ENCODE measurements around the gene MSANTD3.

The MSANTD3 gene

DNA sequence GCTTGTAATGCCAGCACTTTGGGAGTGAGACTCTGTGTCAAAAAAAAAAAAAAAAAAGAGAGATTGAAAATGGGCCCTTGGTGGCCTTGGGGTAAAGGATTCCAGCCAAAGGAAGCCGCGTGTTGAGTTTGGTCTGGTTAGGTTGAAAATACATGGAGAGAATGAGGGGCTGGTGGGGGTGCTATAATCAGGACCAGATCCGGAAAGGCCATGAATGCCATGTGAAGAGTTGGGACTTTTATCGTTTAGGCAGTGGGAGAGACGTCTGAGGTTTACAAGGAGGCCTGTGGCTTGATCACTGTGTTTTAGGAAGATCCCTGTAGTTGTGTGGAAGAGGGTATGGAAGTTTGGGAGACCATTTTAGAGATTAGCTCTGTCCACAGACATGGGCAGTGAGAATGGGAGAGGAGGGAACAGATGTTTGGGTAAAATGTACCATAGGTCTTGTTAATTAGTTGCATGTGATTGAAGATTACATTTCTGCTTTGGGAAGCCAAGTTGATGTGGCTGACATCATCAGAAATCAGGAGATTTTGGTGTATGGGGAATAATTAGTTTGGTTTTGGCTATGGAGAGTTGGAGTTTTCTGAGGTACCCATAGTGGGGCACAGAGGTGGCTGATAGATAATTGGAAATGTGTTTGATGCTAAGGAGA lies 3.5 kb downstream of the MSANTD3 start:
- no peaks in the 10 kb centered on the region for H3K36me3 ChIP-seq (replicated peaks; ENCODE audit: insufficient read depth, low read length)
- H3K4me3 ChIP-seq (ENCODE audit: low read length) = no peak overlapping the region
- H3K79me2 ChIP-seq (ENCODE audit: low read length) = peaks cover 40% of the 10 kb centered on the region
- peaks cover 6% of the 10 kb centered on the region; the same call in 1 of the 2 replicates for H3F3A ChIP-seq (ENCODE audit: insufficient read depth, low read length)
- DNase-seq = no peak
- H4K20me1 ChIP-seq (ENCODE audit: insufficient read depth, low read length) = no peaks in the 10 kb centered on the region
- no peak overlapping the region for H3K9ac ChIP-seq (ENCODE audit: low read length)
- no peaks in the 10 kb centered on the region for H3K27me3 ChIP-seq (replicated peaks; ENCODE audit: insufficient read depth, low read length)
- TF ChIP-seq EZH2 (optimal IDR thresholded peaks at IDR 0.05; ENCODE audit: low read depth, low read length) (no peak), EZH2phosphoT487 (IDR thresholded peaks at IDR 0.05; ENCODE audit: low read length) (no peak)
- TF ChIP-seq, protein P1, sequence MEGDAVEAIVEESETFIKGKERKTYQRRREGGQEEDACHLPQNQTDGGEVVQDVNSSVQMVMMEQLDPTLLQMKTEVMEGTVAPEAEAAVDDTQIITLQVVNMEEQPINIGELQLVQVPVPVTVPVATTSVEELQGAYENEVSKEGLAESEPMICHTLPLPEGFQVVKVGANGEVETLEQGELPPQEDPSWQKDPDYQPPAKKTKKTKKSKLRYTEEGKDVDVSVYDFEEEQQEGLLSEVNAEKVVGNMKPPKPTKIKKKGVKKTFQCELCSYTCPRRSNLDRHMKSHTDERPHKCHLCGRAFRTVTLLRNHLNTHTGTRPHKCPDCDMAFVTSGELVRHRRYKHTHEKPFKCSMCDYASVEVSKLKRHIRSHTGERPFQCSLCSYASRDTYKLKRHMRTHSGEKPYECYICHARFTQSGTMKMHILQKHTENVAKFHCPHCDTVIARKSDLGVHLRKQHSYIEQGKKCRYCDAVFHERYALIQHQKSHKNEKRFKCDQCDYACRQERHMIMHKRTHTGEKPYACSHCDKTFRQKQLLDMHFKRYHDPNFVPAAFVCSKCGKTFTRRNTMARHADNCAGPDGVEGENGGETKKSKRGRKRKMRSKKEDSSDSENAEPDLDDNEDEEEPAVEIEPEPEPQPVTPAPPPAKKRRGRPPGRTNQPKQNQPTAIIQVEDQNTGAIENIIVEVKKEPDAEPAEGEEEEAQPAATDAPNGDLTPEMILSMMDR (IDR thresholded peaks at IDR 0.05; ENCODE audit: low read length) = no peak
- H3K9me2 ChIP-seq (replicated peaks; ENCODE audit: insufficient read depth, low read length) = no peaks in the 10 kb centered on the region
- H3K4me2 ChIP-seq (ENCODE audit: low read depth, low read length) = no peak overlapping the region
- H3K9me3 ChIP-seq (replicated peaks; ENCODE audit: insufficient read depth, low read length) = no peaks in the 10 kb centered on the region
- H2AFZ ChIP-seq (ENCODE audit: low read length) = no peak overlapping the region
- H3K27ac ChIP-seq (ENCODE audit: low read length) = no peak overlapping the region
- peaks cover 6% of the 10 kb centered on the region for H3K4me1 ChIP-seq (ENCODE audit: low read length)

DNA sequence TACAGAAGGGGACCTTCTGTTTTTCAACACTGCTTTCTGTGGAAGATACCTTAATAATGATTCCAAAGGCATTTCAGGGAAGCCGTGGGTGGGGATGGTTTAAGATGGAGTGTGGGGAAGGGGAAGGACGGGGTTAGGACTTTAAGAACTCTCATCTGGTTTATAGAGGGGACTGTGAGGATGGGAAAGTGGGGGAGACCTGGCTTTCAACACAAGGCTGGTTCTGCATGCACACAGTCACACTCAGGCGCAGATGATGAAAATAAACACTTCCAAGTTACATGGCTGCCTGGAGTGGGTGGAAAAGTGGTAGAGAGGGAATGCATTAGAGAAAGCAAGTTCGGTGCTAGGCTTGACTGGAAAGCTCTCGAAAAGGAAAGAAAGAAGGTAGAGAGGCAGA lies 4.9 kb downstream of the MSANTD3 start:
- TF ChIP-seq, protein P1 (IDR thresholded peaks at IDR 0.05; ENCODE audit: low read length) = no peak
- TF ChIP-seq EZH2 (optimal IDR thresholded peaks at IDR 0.05; ENCODE audit: low read depth, low read length) (no peak), EZH2phosphoT487 (IDR thresholded peaks at IDR 0.05; ENCODE audit: low read length) (no peak)
- Histone ChIP-seq H3K27ac (ENCODE audit: low read length) (no peak overlapping the region), H3K4me1 (ENCODE audit: low read length) (peaks cover 6% of the 10 kb centered on the region), H3K9me3 (replicated peaks; ENCODE audit: insufficient read depth, low read length) (no peaks in the 10 kb centered on the region), H3K79me2 (ENCODE audit: low read length) (peaks cover 45% of the 10 kb centered on the region), H2AFZ (ENCODE audit: low read length) (no peak overlapping the region), H3F3A (ENCODE audit: insufficient read depth, low read length) (no peaks in the 10 kb centered on the region), H3K9me2 (replicated peaks; ENCODE audit: insufficient read depth, low read length) (no peaks in the 10 kb centered on the region), H3K36me3 (replicated peaks; ENCODE audit: insufficient read depth, low read length) (no peaks in the 10 kb centered on the region), H3K4me3 (ENCODE audit: low read length) (no peak overlapping the region), H4K20me1 (ENCODE audit: insufficient read depth, low read length) (no peaks in the 10 kb centered on the region), H3K4me2 (ENCODE audit: low read depth, low read length) (no peak overlapping the region), H3K27me3 (replicated peaks; ENCODE audit: insufficient read depth, low read length) (no peaks in the 10 kb centered on the region), H3K9ac (ENCODE audit: low read length) (no peak overlapping the region)
- DNase-seq = no peak

GRCh38 chr9:100432736-100433135 lies 5.8 kb downstream of the MSANTD3 start:
- H4K20me1 ChIP-seq (ENCODE audit: insufficient read depth, low read length) = no peaks in the 10 kb centered on the region
- no peak overlapping the region for H2AFZ ChIP-seq (ENCODE audit: low read length)
- no peaks in the 10 kb centered on the region for H3K9me2 ChIP-seq (replicated peaks; ENCODE audit: insufficient read depth, low read length)
- H3K79me2 ChIP-seq (ENCODE audit: low read length) = peaks cover 47% of the 10 kb centered on the region
- peaks cover 5% of the 10 kb centered on the region; the same call in 1 of the 2 replicates for H3F3A ChIP-seq (ENCODE audit: insufficient read depth, low read length)
- H3K9ac ChIP-seq (ENCODE audit: low read length) = no peak overlapping the region
- H3K27ac ChIP-seq (ENCODE audit: low read length) = no peak overlapping the region
- H3K4me2 ChIP-seq (ENCODE audit: low read depth, low read length) = no peak overlapping the region
- TF ChIP-seq, protein P1 (IDR thresholded peaks at IDR 0.05; ENCODE audit: low read length) = no peak
- TF ChIP-seq EZH2 (optimal IDR thresholded peaks at IDR 0.05; ENCODE audit: low read depth, low read length) (no peak), EZH2phosphoT487 (IDR thresholded peaks at IDR 0.05; ENCODE audit: low read length) (no peak)
- no peak overlapping the region for H3K4me3 ChIP-seq (ENCODE audit: low read length)
- no peaks in the 10 kb centered on the region for H3K27me3 ChIP-seq (replicated peaks; ENCODE audit: insufficient read depth, low read length)
- H3K36me3 ChIP-seq (replicated peaks; ENCODE audit: insufficient read depth, low read length) = no peaks in the 10 kb centered on the region
- H3K9me3 ChIP-seq (replicated peaks; ENCODE audit: insufficient read depth, low read length) = no peaks in the 10 kb centered on the region
- no peak for DNase-seq
- peaks cover 6% of the 10 kb centered on the region for H3K4me1 ChIP-seq (ENCODE audit: low read length)

All from MM.1S (cell line).